Neural cell (in vitro differentiated cells): Measurements from ENCODE around the gene CFAP157. TPM values are rescaled to one million over a fixed set of nuclear protein-coding genes. Genes with fewer than 3 reads are reported as not detected.

Source experiments
- H2AFZ ChIP-seq: fragments of 200-600, 300-800 bp; sonication (generic), shearing (Covaris generic); 2 replicates; pipeline ENCODE4 v1.6.0; 2014; ENCODE audit warnings: low read depth, mild to moderate bottlenecking, antibody characterized with exemption, low read length, moderate library complexity
- H3F3A ChIP-seq: fragments of 200-600 bp; shearing (Covaris generic); 2 replicates; pipeline ENCODE4 v1.6.1; 2016; ENCODE audit warnings: mild to moderate bottlenecking, moderate library complexity, mixed read lengths, antibody characterized with exemption, low read length; ENCODE audit not compliant: insufficient read depth, poor library complexity, severe bottlenecking
- H3K27ac ChIP-seq: fragments of 200-600, 300-800 bp; sonication (generic), shearing (Covaris generic); 2 replicates; pipeline ENCODE4 v1.5.1; 2014; ENCODE audit warnings: mild to moderate bottlenecking, low read length, moderate library complexity
- H3K27me3 ChIP-seq: fragments of 300-800, 200-600 bp; sonication (generic), shearing (Covaris generic); 2 replicates; pipeline ENCODE4 v1.6.0; 2014; ENCODE audit warnings: mild to moderate bottlenecking, low read depth, low read length, moderate library complexity; ENCODE audit not compliant: insufficient read depth
- H3K36me3 ChIP-seq: fragments of 300-800, 200-600 bp; sonication (generic), shearing (Covaris generic); 2 replicates; pipeline ENCODE4 v1.5.1; 2014; ENCODE audit warnings: mild to moderate bottlenecking, antibody characterized with exemption, low read length, moderate library complexity; ENCODE audit not compliant: insufficient read depth
- H3K4me2 ChIP-seq: fragments of 300-800, 200-600 bp; sonication (generic), shearing (Covaris generic); 2 replicates; pipeline ENCODE4 v1.6.0; 2014; ENCODE audit warnings: mild to moderate bottlenecking, low read length
- H3K4me3 ChIP-seq: fragments of 300-800, 200-600 bp; sonication (generic), shearing (Covaris generic); 2 replicates; pipeline ENCODE4 v1.5.1; 2014; ENCODE audit warnings: mild to moderate bottlenecking, low read length, moderate library complexity
- H3K79me2 ChIP-seq: fragments of 200-600 bp; shearing (Covaris generic); replicated peaks from 2 replicates; pipeline ENCODE4 v1.6.0; 2014; ENCODE audit warnings: mild to moderate bottlenecking, low read length, moderate library complexity; ENCODE audit not compliant: insufficient read depth
- H3K9ac ChIP-seq: fragments of 300-800, 200-600 bp; sonication (generic), shearing (Covaris generic); 2 replicates; pipeline ENCODE4 v1.6.1; 2016; ENCODE audit warnings: mild to moderate bottlenecking, low read length, mixed read lengths
- H3K9me2 ChIP-seq: fragments of 200-600 bp; shearing (Covaris generic); 2 replicates; pipeline ENCODE4 v1.6.1; 2016; ENCODE audit warnings: mild to moderate bottlenecking, low read length, mixed read lengths; ENCODE audit not compliant: insufficient read depth
- H3K9me3 ChIP-seq: fragments of 200-600, 300-800 bp; sonication (generic), shearing (Covaris generic); 2 replicates; pipeline ENCODE4 v1.6.1; 2016; ENCODE audit warnings: mild to moderate bottlenecking, mixed run types, low read length, moderate library complexity, mixed read lengths
- H4K20me1 ChIP-seq: fragments of 200-600 bp; shearing (Covaris generic); 2 replicates; pipeline ENCODE4 v1.6.1; 2016; ENCODE audit warnings: mild to moderate bottlenecking, mixed run types; ENCODE audit not compliant: insufficient read depth
- CTCF ChIP-seq: fragments of 450-650 bp; IDR thresholded peaks from 2 replicates; pipeline ENCODE4 v1.5.1; 2014; ENCODE audit warnings: antibody characterized with exemption, mild to moderate bottlenecking, moderate library complexity; ENCODE audit not compliant: poor library complexity, severe bottlenecking
- EP300 ChIP-seq: fragments of 450-650 bp; conservative IDR thresholded peaks from 2 replicates; pipeline ENCODE4 v1.6.1; 2014; ENCODE audit warnings: antibody characterized with exemption, mild to moderate bottlenecking, moderate library complexity; ENCODE audit not compliant: poor library complexity, severe bottlenecking
- EZH2 ChIP-seq: fragments of 200-600, 300-800 bp; shearing (Covaris generic), sonication (generic); IDR thresholded peaks from 2 replicates; pipeline ENCODE4 v1.6.1; 2014; ENCODE audit warnings: antibody characterized with exemption, low read length, borderline replicate concordance, mild to moderate bottlenecking; ENCODE audit not compliant: insufficient read depth, poor library complexity, severe bottlenecking
- MXI1 ChIP-seq: fragments of 450-650 bp; conservative IDR thresholded peaks from 2 replicates; pipeline ENCODE4 v1.6.1; 2014; ENCODE audit warnings: antibody characterized with exemption, mild to moderate bottlenecking; ENCODE audit not compliant: poor library complexity, severe bottlenecking
- POLR2AphosphoS5 ChIP-seq: IDR thresholded peaks from 2 replicates; pipeline ENCODE4 v1.6.1; 2012
- RAD21 ChIP-seq: fragments of 450-650 bp; conservative IDR thresholded peaks from 2 replicates; pipeline ENCODE4 v1.6.1; 2014; ENCODE audit warnings: antibody characterized with exemption, mild to moderate bottlenecking, moderate library complexity
- REST ChIP-seq: IDR thresholded peaks from 2 replicates; pipeline ENCODE4 v1.6.1; 2012; ENCODE audit warnings: borderline replicate concordance
- SMC3 ChIP-seq: fragments of 450-650 bp; conservative IDR thresholded peaks from 2 replicates; pipeline ENCODE4 v1.6.1; 2014; ENCODE audit warnings: antibody characterized with exemption, mild to moderate bottlenecking, moderate library complexity; ENCODE audit not compliant: poor library complexity
- TAF1 ChIP-seq: IDR thresholded peaks from 2 replicates; pipeline ENCODE4 v1.6.1; 2012; ENCODE audit warnings: low read depth
- polyA plus RNA-seq: library from polyadenylated mRNA; depleted of rRNA; stranded (reverse); fragments of >200 nt; gene quantifications from 2 replicates; pipeline ENCODE4 v1.2.3, GENCODE V29; 2014

The CFAP157 gene
- polyA plus RNA-seq, 1 donor from 2014 or later: 1.3 TPM

GRCh38 chr9:127720865-127721227, 14.1 kb downstream of the CFAP157 start (continued):
- TF ChIP-seq CTCF (no peak), EZH2 (no peak)

- H3K36me3 ChIP-seq: no peaks in the 10 kb centered on the region
- TF ChIP-seq RAD21: no peak
- no peak for TF ChIP-seq MXI1
- no peak for TF ChIP-seq EZH2
- TF ChIP-seq EP300: no peak
- no peak for TF ChIP-seq TAF1
- TF ChIP-seq CTCF: no peak
- no peak for TF ChIP-seq SMC3
- TF ChIP-seq REST: no peak
- no peak for TF ChIP-seq POLR2AphosphoS5
- no peak overlapping the region for H2AFZ ChIP-seq
- no peak overlapping the region for H3K4me2 ChIP-seq
- H3F3A ChIP-seq: no peaks in the 10 kb centered on the region
- no peak overlapping the region for H3K9ac ChIP-seq
- no peaks in the 10 kb centered on the region for H3K9me2 ChIP-seq
- no peak overlapping the region for H3K4me3 ChIP-seq
- H3K79me2 ChIP-seq: no peaks in the 10 kb centered on the region
- H3K27ac ChIP-seq: no peak overlapping the region
- no peaks in the 10 kb centered on the region for H3K9me3 ChIP-seq
- H3K27me3 ChIP-seq: no peaks in the 10 kb centered on the region
- no peaks in the 10 kb centered on the region for H4K20me1 ChIP-seq
Measured at GRCh38 chr9:127721391-127721821, 14.6 kb downstream of the CFAP157 start.
